ENCODE measurements around the gene IFFO2. TPM values are rescaled to one million over a fixed set of nuclear protein-coding genes. Genes with fewer than 3 reads are reported as not detected.
A peak's percentile ranks its signal among the peaks of the same experiment; 100 is the strongest.
"Not testable (repeated sequence)": the region's sequence is repeated elsewhere in the genome, so short reads cannot be mapped to it uniquely, and the experiment has no call there.

The IFFO2 gene
- total RNA-seq, 1 donor from 2014 or later = 16.2 TPM

GRCh38 chr1:18900303-18900841 lies 56.1 kb downstream of the IFFO2 start:
- DNase-seq (ENCODE audit: low read depth) = peak; percentile 69

- DNase-seq (ENCODE audit: low read depth) = no peak
Measured at GRCh38 chr1:18899363-18900049, 57.0 kb downstream of the IFFO2 start.

- no peak for DNase-seq (ENCODE audit: low read depth)
Measured at GRCh38 chr1:18898567-18898966, 57.9 kb downstream of the IFFO2 start.

- no peak for DNase-seq (ENCODE audit: low read depth)
Measured at GRCh38 chr1:18895317-18895716, 61.2 kb downstream of the IFFO2 start.

- no peak for DNase-seq (ENCODE audit: low read depth)
Measured at GRCh38 chr1:18893120-18893519, 63.4 kb downstream of the IFFO2 start.

GRCh38 chr1:18891858-18892257 lies 64.6 kb downstream of the IFFO2 start:
- not testable (repeated sequence) for DNase-seq (ENCODE audit: low read depth)

- no peak for DNase-seq (ENCODE audit: low read depth)
Measured at GRCh38 chr1:18891426-18891780, 65.1 kb downstream of the IFFO2 start.

- peak; percentile 54 for DNase-seq (ENCODE audit: low read depth)
Measured at GRCh38 chr1:18890706-18891425, 65.6 kb downstream of the IFFO2 start.

GRCh38 chr1:18886003-18886335 lies 70.5 kb downstream of the IFFO2 start:
- peak; percentile 90 for DNase-seq (ENCODE audit: low read depth)

- DNase-seq (ENCODE audit: low read depth) = peak; percentile 74
Measured at GRCh38 chr1:18885311-18886002, 71.0 kb downstream of the IFFO2 start.

- no peak for DNase-seq (ENCODE audit: low read depth)
Measured at GRCh38 chr1:18884727-18885126, 71.7 kb downstream of the IFFO2 start.

GRCh38 chr1:18884419-18884717 lies 72.1 kb downstream of the IFFO2 start:
- no peak for DNase-seq (ENCODE audit: low read depth)

- DNase-seq (ENCODE audit: low read depth) = peak; percentile 72
Measured at GRCh38 chr1:18883636-18884418, 72.6 kb downstream of the IFFO2 start.

- no peak for DNase-seq (ENCODE audit: low read depth)
Measured at GRCh38 chr1:18883079-18883478, 73.4 kb downstream of the IFFO2 start.

GRCh38 chr1:18882486-18882885 lies 74.0 kb downstream of the IFFO2 start:
- no peak for DNase-seq (ENCODE audit: low read depth)

GRCh38 chr1:18881642-18882431 lies 74.6 kb downstream of the IFFO2 start:
- no peak for DNase-seq (ENCODE audit: low read depth)

GRCh38 chr1:18881164-18881563 lies 75.3 kb downstream of the IFFO2 start:
- DNase-seq (ENCODE audit: low read depth) = no peak

- DNase-seq (ENCODE audit: low read depth) = no peak
Measured at GRCh38 chr1:18880585-18880984, 75.9 kb downstream of the IFFO2 start.

- no peak for DNase-seq (ENCODE audit: low read depth)
Measured at GRCh38 chr1:18879791-18880309, 76.6 kb downstream of the IFFO2 start.

- DNase-seq (ENCODE audit: low read depth) = no peak
Measured at GRCh38 chr1:18879215-18879790, 77.2 kb downstream of the IFFO2 start.

All from myocyte (in vitro differentiated cells).